ENCODE measurements around the gene TRIM59. TPM values are rescaled to one million over a fixed set of nuclear protein-coding genes. Genes with fewer than 3 reads are reported as not detected.

Gene TRIM59
- total and polyA plus RNA-seq, 2 of the 4 experiments (the other 2 are of a cell fraction), result 8.0 to 65.4 TPM

GRCh38 chr3:160393346-160394008 is 56.1 kb downstream of the TRIM59 start:
- Histone ChIP-seq H4K8ac (ENCODE audit: low read depth in 2 of 2, low read length in 2 of 2) (no peak overlapping the region), H4K5ac (ENCODE audit: low read depth, low read length) (no peak overlapping the region), H3K79me1 (ENCODE audit: low read depth in 1 of 2, low read length in 2 of 2) (peaks cover 15 to 37% of the 10 kb centered on the region in 2 experiments), H3K9me1 (ENCODE audit: insufficient read depth, low read length) (no peaks in the 10 kb centered on the region; the same call in 1 of the 2 replicates), H3K4me3 (ENCODE audit: insufficient read depth, low read depth, low read length) (no peak overlapping the region), H3K9ac (ENCODE audit: low read depth, low read length) (no peak overlapping the region), H3K23ac (ENCODE audit: low read depth, low read length) (no peak overlapping the region), H3K36me3 (ENCODE audit: control insufficient read depth, insufficient read depth, low read length) (no peaks in the 10 kb centered on the region), H4K20me1 (ENCODE audit: insufficient read depth, low read length) (no peaks in the 10 kb centered on the region; the same call in 1 of the 2 replicates), H3K27ac (ENCODE audit: insufficient read depth, low read length) (no peak overlapping the region), H2BK5ac (ENCODE audit: low read depth, low read length, poor library complexity, severe bottlenecking) (no peak overlapping the region), H3K4ac (ENCODE audit: low read depth, low read length) (no peak overlapping the region), H3K14ac (replicated peaks; ENCODE audit: low read depth, low read length) (no peak overlapping the region), H3K4me2 (ENCODE audit: low read depth, low read length) (no peak overlapping the region), H3K4me1 (ENCODE audit: control insufficient read depth, insufficient read depth, low read length) (peaks cover 3% of the 10 kb centered on the region; the same call in 1 of the 2 replicates), H3K56ac (ENCODE audit: extremely low read depth, insufficient read depth, low read length) (no peak overlapping the region), H2AK9ac (replicated peaks; ENCODE audit: low read depth, low read length, poor library complexity) (no peak overlapping the region), H2BK120ac (ENCODE audit: low read depth, low read length) (no peak overlapping the region), H2AFZ (replicated peaks; ENCODE audit: low read length, poor library complexity) (no peak overlapping the region), H2BK20ac (ENCODE audit: low read depth, low read length) (no peak overlapping the region), H3K18ac (ENCODE audit: low read depth, low read length) (no peak overlapping the region), H4K91ac (ENCODE audit: insufficient read depth, low read depth, low read length) (no peak overlapping the region), H3K9me3 (ENCODE audit: control insufficient read depth, insufficient read depth, low read length) (no peaks in the 10 kb centered on the region), H3K27me3 (ENCODE audit: control insufficient read depth, insufficient read depth, low read length) (no peaks in the 10 kb centered on the region), H2AK5ac (ENCODE audit: low read depth, low read length) (no peak overlapping the region), H2BK15ac (ENCODE audit: low read depth, low read length) (no peak overlapping the region)
- dilution Hi-C loops (cut with HindIII; ENCODE audit: low sequenced_read_pairs, unreplicated experiment), result no loop called here
- intact Hi-C loops (cut with micrococcal nuclease), result no loop called here
- DNase-seq (no peak), ATAC-seq (ENCODE audit: low read depth) (no peak)
- TF ChIP-seq POLR2A (IDR thresholded peaks at IDR 0.05; ENCODE audit: low read depth, low read length), result no peak
- no peak for TF ChIP-seq RFX5 (IDR thresholded peaks at IDR 0.05; ENCODE audit: low read depth, low read length)
- no peak for TF ChIP-seq RCOR1 (IDR thresholded peaks at IDR 0.05; ENCODE audit: insufficient replicate concordance, low read length)
- TF ChIP-seq SMC3 (IDR thresholded peaks at IDR 0.05; ENCODE audit: low read depth, low read length), result no peak
- no peak for TF ChIP-seq ELK1 (IDR thresholded peaks at IDR 0.05; ENCODE audit: borderline replicate concordance, low read depth, low read length)
- TF ChIP-seq MXI1 (IDR thresholded peaks at IDR 0.05; ENCODE audit: borderline replicate concordance, low read depth, low read length), result no peak
- no peak for TF ChIP-seq CEBPB (IDR thresholded peaks at IDR 0.05; ENCODE audit: low read depth, low read length)
- TF ChIP-seq BHLHE40 (IDR thresholded peaks at IDR 0.05; ENCODE audit: low read depth, low read length), result no peak
- TF ChIP-seq USF2 (IDR thresholded peaks at IDR 0.05; ENCODE audit: low read depth, low read length), result no peak
- TF ChIP-seq RAD21 (IDR thresholded peaks at IDR 0.05; ENCODE audit: low read length), result no peak
- in situ Hi-C loops (cut with MboI; ENCODE audit: low sequenced_read_pairs), result no loop called here
- POLR2A ChIA-PET (ENCODE audit: unreplicated experiment), result interaction anchor here (1.1 kb wide), 1 partner anchor 17 kb away, joined by 4 read pairs; no protein-coding TSS in a partner anchor
- no TSS peak for BruUV-seq (replicated peaks)
- WGBS, 2 experiments (ENCODE audit: extremely low coverage in 2 of 2, insufficient read length in 1 of 2), result no CpG with 5 or more reads among the region's 2 CpGs
- CTCF ChIA-PET, result interaction anchor here (0.6 kb wide), 1 partner anchor 28 kb away, joined by 3 read pairs; no protein-coding TSS in a partner anchor
